ENCODE data around the gene NR5A1. TPM values are rescaled to one million over a fixed set of nuclear protein-coding genes. Genes with fewer than 3 reads are reported as not detected.

NR5A1 gene
- total RNA-seq, 1 experiment from 2014 or later = 0.54 TPM

DNA sequence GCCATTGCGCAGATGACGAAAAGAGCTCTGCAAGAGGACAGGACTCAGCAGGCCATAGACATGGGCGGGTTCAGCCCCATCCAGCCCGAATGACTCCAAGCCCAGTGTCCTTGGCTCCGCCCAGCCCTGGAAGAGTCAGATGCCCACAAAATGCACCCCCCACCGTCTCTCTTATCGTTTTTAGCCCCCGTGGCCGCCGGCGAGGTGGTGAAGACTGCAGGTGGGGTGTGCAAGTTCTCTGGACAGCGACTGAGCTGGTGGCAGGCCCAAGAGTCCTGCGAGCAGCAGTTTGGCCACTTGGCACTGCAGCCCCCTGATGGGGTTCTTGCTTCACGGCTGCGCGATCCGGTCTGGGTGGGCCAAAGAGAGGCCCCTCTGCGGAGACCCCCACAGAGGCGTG lies 54.9 kb downstream of the NR5A1 start:
- DNase-seq (ENCODE audit: low spot score) = no peak
- in situ Hi-C loops (cut with HindIII; ENCODE audit: low sequenced_read_pairs) = no loop called here

DNA sequence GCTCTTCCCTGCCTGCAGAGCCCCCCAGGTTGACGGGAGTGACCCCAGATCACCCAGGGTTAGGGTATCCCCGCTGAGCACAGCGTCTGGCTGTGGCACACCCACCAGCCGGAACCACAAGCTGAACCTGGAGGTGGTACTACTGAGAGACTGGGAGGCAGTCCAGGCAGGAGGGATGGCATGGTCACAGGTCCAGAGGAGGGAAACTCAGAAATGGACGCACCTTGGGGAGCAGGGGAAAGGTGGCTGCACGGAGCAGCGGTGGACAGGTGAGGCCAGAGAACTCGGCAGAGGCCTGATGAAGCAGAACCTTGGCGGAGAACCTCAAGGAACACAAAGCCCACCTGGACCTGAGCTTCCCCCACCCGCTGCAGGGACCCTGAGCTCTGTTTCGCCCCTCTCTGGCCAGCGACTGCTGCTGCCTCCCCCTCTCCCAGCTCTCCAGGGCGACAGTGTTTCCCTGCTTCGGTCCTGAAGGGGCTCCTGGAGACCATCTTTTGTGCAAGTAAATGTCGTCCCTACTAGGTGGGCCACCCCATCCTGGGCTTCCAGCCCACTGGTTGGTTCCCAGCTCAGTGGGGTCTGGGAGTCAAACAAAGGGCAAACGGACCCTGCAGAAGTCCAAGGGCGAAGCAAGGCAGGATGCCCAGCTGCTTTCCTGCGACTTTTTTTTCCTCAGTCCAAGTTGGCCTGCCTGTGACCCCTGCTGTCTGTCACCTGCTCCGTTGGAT lies 56.1 kb downstream of the NR5A1 start:
- in situ Hi-C loops (cut with HindIII; ENCODE audit: low sequenced_read_pairs) = no loop called here
- DNase-seq (ENCODE audit: low spot score) = peak; percentile 13

DNA sequence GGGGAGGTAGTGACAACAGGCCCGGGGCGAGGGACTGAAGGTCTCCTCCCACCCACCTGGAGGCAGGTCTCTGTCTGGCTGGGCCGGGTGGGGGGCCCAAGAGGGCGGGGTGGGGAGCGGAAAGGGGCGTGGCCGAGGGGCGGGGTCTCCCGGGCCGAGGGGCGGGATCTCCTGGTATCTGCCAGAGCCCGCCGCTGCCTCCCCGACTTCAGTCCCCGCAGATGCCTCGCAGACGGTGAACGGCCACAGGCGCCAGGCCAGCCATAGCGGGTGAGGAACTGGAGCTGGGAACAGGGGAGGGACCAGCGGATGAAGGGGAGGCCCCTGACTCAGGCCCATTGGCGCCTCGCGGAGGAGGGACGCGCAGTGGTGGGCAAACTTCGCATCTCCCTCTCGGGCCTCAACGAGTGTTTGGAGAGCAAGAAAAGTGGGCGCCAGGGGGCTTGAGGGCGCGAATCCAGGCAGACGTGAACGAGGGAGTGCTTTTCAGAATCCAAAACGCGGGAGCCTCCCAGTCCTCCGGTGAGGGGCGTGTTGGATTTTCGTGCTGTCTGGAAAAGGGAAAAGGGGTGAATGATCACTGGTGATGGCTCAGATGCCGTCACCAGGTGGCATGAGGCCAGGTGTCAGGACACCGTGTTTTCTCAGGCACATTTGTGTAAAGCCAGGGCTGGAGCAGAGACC lies 56.8 kb downstream of the NR5A1 start, which contains the start of gene ADGRD2:
Gene ADGRD2 (plus strand): TSS at position 211 of the 684 bp plus-strand sequence. CDS start 1,216 bp downstream, outside the sequence.
- DNase-seq (ENCODE audit: low spot score) = peak; percentile 32
- in situ Hi-C loops (cut with HindIII; ENCODE audit: low sequenced_read_pairs) = no loop called here

DNA sequence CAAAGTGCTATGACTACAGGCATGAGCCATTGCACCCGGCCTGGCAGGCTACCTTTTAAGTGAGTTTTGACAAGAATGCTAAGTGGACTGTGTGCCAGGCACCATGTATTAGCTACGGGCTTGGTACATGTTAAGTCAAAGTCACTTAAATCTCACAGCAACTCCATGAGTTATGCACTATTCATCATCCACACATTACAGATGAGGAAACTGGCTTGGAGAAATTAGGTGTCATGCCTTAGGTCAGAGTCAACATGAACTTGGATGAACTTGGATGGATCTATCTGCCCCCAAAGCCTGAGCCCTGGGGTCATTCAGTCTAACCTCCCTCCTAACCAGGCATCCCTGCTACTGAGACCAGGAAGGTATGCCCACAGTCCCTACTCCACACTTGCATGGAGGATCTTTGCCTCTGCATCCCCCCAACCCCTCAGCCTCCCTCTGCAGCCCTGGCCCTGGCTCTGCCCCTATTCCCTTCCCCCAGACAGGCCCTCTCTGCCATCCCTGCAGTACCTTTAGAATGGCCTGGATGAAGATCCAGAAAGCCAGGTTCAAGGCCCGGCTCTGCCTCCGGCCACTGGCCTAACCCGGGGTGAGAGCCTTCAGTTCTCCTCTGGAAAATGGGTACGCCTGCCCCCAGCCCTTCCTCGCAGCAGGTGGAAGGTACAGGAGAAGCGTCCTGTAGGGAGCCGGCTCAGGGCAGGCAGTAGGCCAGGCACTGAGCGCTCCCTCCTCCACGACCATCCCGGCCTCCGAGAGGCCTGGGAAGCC lies 57.6 kb downstream of the NR5A1 start:
- no peak for DNase-seq (ENCODE audit: low spot score)
- in situ Hi-C loops (cut with HindIII; ENCODE audit: low sequenced_read_pairs) = no loop called here

DNA sequence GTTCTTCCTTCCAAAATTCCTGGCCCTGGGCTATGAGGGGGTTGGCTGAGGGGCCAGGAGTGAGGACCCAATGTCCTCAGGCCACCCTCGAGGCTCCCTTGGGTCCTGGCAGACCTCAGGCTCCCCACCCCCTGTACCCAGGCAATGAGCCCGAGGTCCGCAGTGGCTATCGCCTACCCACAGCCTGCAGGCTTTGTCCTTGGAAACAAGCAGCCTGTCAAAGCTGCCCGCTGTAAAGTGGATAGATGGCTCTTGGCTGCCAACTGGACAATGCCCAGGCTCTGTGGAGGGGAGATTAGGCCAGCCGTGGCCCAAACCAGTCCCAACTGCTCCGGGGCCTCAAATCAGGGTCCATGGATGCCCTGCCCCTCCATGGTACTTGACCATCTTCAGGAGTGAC lies 59.2 kb downstream of the NR5A1 start:
- in situ Hi-C loops (cut with HindIII; ENCODE audit: low sequenced_read_pairs) = no loop called here

DNA sequence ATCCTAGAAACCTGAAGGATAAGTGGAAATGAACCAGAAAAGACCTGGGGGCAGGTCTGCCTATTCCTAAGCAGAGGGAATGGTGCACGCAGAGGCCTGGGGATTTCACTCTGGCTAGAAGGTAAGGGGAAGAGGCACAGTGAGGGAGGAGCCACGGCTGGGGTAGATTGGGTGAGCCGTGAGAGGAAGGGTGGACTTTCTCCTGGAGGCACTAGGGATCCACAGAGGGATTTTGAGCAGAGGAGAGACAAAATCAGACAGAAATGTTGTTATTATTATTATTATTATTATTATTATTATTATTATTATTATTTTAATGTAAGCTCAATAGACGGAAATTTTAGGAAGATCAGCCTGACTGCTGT lies 59.9 kb downstream of the NR5A1 start:
- in situ Hi-C loops (cut with HindIII; ENCODE audit: low sequenced_read_pairs) = no loop called here
- DNase-seq (ENCODE audit: low spot score) = no peak

More for the DNA sequence above, 59.2 kb downstream of the NR5A1 start:
- DNase-seq (ENCODE audit: low spot score) = peak; percentile 22

DNA sequence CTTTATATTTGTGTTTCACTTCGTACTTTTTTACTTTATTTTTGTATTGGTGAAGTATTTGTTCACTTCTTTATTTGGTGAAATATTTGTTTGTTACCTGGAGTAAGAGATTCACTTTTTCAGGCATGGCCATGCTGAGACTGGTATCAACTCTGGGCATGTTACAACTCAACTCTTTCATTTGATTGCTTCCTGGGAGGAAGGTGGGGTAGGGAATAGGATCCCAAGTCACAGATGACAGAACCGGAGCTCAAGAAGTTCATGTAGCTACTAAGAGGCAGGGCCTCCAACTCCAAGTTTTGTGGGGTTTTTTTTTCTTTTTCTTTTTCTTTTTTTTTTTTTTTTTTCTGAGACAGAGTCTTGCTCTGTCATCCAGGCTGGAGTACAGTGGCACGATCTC lies 63.0 kb downstream of the NR5A1 start:
- no peak for DNase-seq (ENCODE audit: low spot score)
- in situ Hi-C loops (cut with HindIII; ENCODE audit: low sequenced_read_pairs) = no loop called here

DNA sequence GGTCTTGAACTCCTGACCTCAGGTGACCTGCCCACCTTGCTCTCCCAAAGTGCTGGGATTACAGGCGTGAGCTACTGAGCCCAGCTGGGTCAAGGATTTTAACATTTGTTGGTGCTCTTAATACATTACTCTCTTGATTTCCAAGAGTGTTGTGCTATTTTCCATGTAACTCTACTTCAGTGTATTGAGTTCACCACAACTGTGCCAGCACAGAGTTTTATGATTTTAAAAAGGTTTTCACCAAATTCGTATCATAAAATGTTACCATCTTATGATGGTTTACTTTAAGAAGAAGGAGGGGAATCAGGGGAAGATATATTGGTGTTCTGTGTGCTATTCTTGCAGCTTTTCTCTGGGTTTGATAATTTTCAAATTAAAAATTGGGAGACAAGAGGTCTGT lies 63.6 kb downstream of the NR5A1 start:
- no peak for DNase-seq (ENCODE audit: low spot score)
- in situ Hi-C loops (cut with HindIII; ENCODE audit: low sequenced_read_pairs) = no loop called here

DNA sequence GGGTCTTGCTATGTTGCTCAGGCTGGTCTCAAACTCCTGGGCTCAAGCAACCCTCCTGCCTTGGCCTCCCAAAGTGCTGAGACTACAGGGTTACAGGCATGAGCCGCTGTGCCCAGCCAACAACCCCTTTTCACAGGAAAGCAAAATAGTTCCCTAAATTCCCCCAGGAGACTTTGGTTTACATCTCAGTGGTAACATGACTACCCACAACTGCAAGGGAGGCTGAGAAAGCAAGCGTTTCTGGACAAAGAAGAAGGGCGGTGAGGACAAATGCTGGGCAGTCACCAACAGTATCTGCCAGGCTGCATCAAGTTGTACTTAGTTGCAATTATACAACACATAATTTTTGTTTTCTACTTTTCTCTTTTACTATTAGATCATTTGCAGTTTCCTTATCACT lies 64.4 kb downstream of the NR5A1 start:
- DNase-seq (ENCODE audit: low spot score) = no peak
- in situ Hi-C loops (cut with HindIII; ENCODE audit: low sequenced_read_pairs) = no loop called here

DNA sequence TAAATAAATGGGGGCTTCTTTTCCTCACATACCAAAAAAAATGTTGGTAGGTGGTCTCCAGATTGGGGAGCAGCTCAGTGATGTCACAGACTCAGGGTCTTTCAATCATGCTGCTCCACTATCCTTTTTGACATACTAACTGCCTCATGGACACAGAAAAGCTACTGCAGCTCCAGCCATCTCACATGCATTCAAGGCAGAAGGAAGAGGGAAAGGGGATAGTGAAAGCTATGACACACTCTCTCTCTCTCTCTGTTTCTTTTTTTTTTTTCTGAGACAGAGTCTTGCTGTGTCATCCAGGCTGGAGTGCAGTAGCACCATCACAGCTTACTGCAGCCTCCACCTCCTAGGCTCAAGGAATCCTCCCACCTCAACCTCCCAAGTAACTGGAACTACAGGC lies 64.8 kb downstream of the NR5A1 start:
- in situ Hi-C loops (cut with HindIII; ENCODE audit: low sequenced_read_pairs) = no loop called here

DNA sequence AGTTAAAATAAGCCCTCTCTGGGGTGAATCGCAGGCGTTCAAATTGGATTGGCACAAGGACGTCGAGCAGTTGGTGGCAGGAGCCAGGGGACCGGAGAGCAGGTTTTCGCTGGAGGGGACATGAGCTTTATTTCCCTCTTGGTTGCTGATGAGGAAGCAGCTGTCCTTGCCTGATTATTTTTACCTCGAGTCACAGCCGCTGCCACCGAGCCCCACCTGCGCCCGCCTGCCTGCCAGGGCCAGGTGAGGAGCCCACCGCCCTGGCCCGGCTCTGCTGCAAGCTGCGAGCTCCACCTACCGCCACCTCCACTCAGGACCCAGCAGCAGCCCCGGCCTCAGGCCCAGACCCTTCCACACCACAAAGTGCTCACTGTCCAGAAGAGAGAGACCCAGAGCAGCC lies 65.9 kb downstream of the NR5A1 start:
- no peak for DNase-seq (ENCODE audit: low spot score)
- in situ Hi-C loops (cut with HindIII; ENCODE audit: low sequenced_read_pairs) = no loop called here

More for the DNA sequence above, 64.8 kb downstream of the NR5A1 start:
- no peak for DNase-seq (ENCODE audit: low spot score)

DNA sequence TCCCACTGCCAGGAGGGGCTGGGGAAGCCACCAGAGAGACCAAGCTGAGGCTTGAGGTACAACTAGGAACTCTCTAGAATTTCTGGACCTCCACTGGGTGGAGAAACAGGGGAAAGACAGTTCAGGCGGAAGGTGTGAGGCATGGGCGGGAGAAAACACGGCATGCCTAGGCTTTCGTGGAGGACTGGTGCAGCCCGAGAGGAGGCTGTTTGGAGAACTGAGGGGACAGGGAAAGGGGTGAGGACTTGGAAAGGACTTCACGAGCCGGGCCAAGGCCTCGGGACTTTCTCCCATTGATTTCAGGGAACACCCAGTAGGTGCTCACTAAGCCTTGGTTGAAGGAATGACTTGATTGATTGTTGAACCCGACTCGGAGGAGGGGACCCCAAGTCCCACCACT lies 66.4 kb downstream of the NR5A1 start:
- DNase-seq (ENCODE audit: low spot score) = no peak
- in situ Hi-C loops (cut with HindIII; ENCODE audit: low sequenced_read_pairs) = no loop called here

DNA sequence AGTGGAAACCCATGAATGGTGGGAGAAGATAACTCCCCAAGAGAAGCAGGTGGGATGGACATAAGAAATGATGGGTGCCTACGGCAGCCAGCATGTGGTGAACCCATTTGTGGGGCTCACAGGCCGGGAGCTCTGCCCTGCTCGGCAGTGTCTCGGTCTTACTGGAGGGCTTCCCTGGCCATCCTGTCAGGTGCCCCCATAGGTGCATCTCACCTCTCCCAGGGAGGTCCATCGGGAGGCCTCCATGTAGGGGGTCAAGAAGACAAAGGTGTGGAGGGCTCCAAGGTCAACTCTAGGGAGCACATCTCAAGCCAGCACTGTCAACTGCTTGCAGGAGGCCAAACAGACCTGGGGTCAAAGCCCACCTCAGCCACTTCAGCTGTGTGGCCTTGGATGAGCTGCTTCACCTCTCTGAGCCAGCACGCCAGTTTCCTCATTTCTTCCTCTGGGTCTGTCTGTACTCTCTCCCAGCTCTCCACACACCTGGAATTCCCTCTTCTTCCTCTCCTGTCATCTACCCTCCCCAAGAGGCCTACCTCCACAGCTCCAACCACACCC lies 67.4 kb downstream of the NR5A1 start:
- DNase-seq (ENCODE audit: low spot score) = no peak
- in situ Hi-C loops (cut with HindIII; ENCODE audit: low sequenced_read_pairs) = no loop called here

DNA sequence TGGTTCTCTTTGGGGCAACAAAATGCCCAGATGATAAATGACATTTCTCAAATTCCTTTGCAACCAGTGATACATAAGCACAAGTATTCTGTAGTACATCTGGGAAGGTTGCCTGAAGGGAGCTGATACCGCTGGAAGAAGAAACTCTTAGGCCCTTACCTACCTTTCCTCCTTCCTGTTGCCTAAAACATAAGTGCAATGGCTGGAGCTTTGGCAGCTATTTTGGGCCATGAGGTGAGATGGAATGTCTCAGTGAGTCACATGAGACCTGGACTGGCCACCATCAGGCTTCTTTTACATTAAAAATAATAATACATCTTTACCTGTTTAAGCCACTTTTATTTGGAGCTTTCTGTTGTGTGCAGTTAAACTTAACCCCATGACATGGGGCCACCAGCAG lies 68.1 kb downstream of the NR5A1 start:
- in situ Hi-C loops (cut with HindIII; ENCODE audit: low sequenced_read_pairs) = no loop called here
- no peak for DNase-seq (ENCODE audit: low spot score)

DNA sequence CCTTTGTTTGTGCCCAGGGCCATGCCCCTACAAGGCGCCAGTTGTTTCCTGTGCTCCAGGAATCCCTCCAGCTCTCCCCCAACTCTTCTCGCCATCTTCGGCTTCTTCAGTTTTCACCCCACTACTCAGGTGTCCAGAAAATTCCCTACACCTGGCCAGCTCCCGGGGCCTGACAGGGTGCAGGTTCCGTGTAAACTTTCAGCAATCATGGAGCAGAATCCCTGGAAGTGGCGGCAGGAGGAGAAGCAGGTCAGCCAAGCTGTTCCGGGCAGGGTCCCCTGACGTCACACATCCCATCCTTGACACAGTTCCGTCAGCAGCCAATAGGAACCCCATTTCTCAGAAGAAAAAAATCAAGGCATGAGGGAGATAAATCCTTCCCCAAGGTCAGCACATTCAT lies 69.1 kb downstream of the NR5A1 start:
- DNase-seq (ENCODE audit: low spot score) = no peak
- in situ Hi-C loops (cut with HindIII; ENCODE audit: low sequenced_read_pairs) = no loop called here

DNA sequence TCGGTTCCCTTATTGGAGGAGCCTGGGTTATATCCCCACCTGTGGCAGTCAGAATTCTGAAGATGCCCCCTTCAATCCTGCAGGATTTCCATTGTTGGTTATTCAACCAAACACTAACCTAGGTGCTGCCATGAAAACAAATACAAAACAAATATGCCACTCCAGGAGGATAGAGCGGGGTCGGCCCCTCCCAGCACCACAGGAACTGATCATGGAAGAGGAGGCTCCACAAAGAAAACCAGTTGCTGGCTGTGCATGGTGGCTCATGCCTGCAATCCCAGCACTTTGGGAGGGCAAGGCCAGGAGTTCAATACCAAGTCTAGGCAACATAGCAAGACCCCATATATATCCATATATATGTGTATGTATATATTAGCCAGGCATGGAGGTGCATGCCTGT lies 70.1 kb downstream of the NR5A1 start:
- in situ Hi-C loops (cut with HindIII; ENCODE audit: low sequenced_read_pairs) = no loop called here
- no peak for DNase-seq (ENCODE audit: low spot score)

DNA sequence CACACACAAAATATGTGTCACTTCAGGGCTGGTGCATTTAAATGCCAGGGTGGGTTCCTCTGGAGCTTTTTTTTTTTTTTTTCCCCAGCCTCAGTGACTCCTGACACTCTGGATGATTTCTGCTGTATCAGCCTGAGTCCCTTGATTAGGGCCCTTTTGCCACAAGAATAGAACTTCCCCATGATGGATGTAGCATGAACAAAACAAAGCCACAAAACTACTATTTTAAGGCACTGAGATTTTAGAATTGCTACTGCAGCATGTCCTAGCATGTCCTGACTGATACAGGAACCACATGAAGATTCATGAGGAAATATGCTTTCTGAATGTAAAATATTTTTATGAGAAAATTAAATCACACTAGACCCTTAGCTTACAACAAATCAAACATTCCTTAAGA lies 70.9 kb downstream of the NR5A1 start:
- DNase-seq (ENCODE audit: low spot score) = no peak
- in situ Hi-C loops (cut with HindIII; ENCODE audit: low sequenced_read_pairs) = no loop called here

Measured in G401 (cell line).